Activated CD4-positive, alpha-beta T cell treated with anti-CD3 and anti-CD28 coated beads for 36 hours (primary cell): ENCODE data around the gene PADI3. TPM values are rescaled to one million over a fixed set of nuclear protein-coding genes. Genes with fewer than 3 reads are reported as not detected.

ENCODE experiments used
- ATAC-seq: fragments of 200-7000 bp; cut with Tn5 transposase; one replicate; pipeline ENCODE4 v1.10.0; 2021; ENCODE audit warnings: mild to moderate bottlenecking, moderate library complexity
- CTCF ChIA-PET: fragments of 350-600 bp; sonication (Branson Sonifier 250); formaldehyde crosslinking; loops from one replicate; lab custom pipeline; 2021; ENCODE audit warnings: antibody characterized with exemption; lab: Charles Lee
- POLR2A ChIA-PET: fragments of 350-600 bp; sonication (Branson Sonifier 250); formaldehyde crosslinking; loops from one replicate; lab custom pipeline; 2021; ENCODE audit warnings: antibody characterized with exemption, inconsistent platforms; lab: Charles Lee
- DNase-seq: peaks from one replicate; pipeline ENCODE4 v3.0.0-alpha.2; 2020
- H3K27ac Mint-ChIP-seq: one replicate; pipeline ENCODE4 v1.8.0; 2021; ENCODE audit warnings: mixed read lengths
- H3K27me3 Mint-ChIP-seq: one replicate; pipeline ENCODE4 v1.8.0; 2021; ENCODE audit warnings: mixed read lengths
- H3K36me3 Mint-ChIP-seq: one replicate; pipeline ENCODE4 v1.8.0; 2021; ENCODE audit warnings: low read depth, mixed read lengths
- H3K4me1 Mint-ChIP-seq: one replicate; pipeline ENCODE4 v1.8.0; 2021; ENCODE audit warnings: mixed read lengths
- H3K4me3 Mint-ChIP-seq: one replicate; pipeline ENCODE4 v1.8.0; 2021; ENCODE audit warnings: mild to moderate bottlenecking, moderate library complexity, mixed read lengths
- H3K9me3 Mint-ChIP-seq: one replicate; pipeline ENCODE4 v1.8.0; 2021; ENCODE audit warnings: low read depth, mixed read lengths
- intact Hi-C, 2 experiments: fragments of 100-400 bp; cut with DNase I in 1 of 2; cut with micrococcal nuclease in 1 of 2; formaldehyde crosslinking; loops; one replicate each; pipeline versions ENCODE4 v1.14.2 to v1.15.1; 2022 to 2024; cut with DNase I, micrococcal nuclease
- total RNA-seq, 2 experiments: library from RNA; stranded (reverse); gene quantifications; one replicate each; pipeline ENCODE4 v1.2.3, GENCODE V29; 2021

Gene PADI3
- total RNA-seq, 2 experiments from 2014 or later = not detected

GRCh38 chr1:17292299-17293160 lies 43.6 kb downstream of the PADI3 start:
- no peak overlapping the region for H3K4me3 Mint-ChIP-seq
- no peaks in the 10 kb centered on the region for H3K9me3 Mint-ChIP-seq
- no peaks in the 10 kb centered on the region for H3K36me3 Mint-ChIP-seq
- no peak overlapping the region for H3K27ac Mint-ChIP-seq
- peaks cover 13% of the 10 kb centered on the region for H3K27me3 Mint-ChIP-seq
- no peaks in the 10 kb centered on the region for H3K4me1 Mint-ChIP-seq
- CTCF ChIA-PET = no interaction called here
- no peak for DNase-seq
- POLR2A ChIA-PET = no interaction called here
- intact Hi-C loops = no loop called here
- no peak for ATAC-seq

GRCh38 chr1:17293681-17294425 lies 45.0 kb downstream of the PADI3 start:
- Mint-ChIP-seq H3K9me3 (no peaks in the 10 kb centered on the region), H3K27ac (no peak overlapping the region), H3K4me1 (no peaks in the 10 kb centered on the region), H3K36me3 (no peaks in the 10 kb centered on the region), H3K4me3 (no peak overlapping the region), H3K27me3 (peaks cover 13% of the 10 kb centered on the region)
- intact Hi-C loops = no loop called here
- ChIA-PET POLR2A (no interaction called here), CTCF (interaction anchor here (0.6 kb wide), 1 partner anchor 22 kb away, joined by 4 read pairs; no protein-coding TSS in a partner anchor)
- ATAC-seq (no peak), DNase-seq (no peak)

GRCh38 chr1:17295292-17295691 lies 46.4 kb downstream of the PADI3 start:
- ChIA-PET CTCF (no interaction called here), POLR2A (interaction anchor here (0.5 kb wide), 1 partner anchor 17 kb away, joined by 4 read pairs; no protein-coding TSS in a partner anchor)
- Mint-ChIP-seq H3K4me1 (no peaks in the 10 kb centered on the region), H3K27me3 (peaks cover 14% of the 10 kb centered on the region), H3K4me3 (no peak overlapping the region), H3K27ac (no peak overlapping the region), H3K9me3 (no peaks in the 10 kb centered on the region), H3K36me3 (no peaks in the 10 kb centered on the region)
- ATAC-seq (no peak), DNase-seq (no peak)
- intact Hi-C loops = no loop called here

GRCh38 chr1:17296086-17296485 lies 47.2 kb downstream of the PADI3 start:
- ChIA-PET POLR2A (no interaction called here), CTCF (no interaction called here)
- Mint-ChIP-seq H3K27ac (no peak overlapping the region), H3K9me3 (no peaks in the 10 kb centered on the region), H3K4me3 (no peak overlapping the region), H3K4me1 (no peaks in the 10 kb centered on the region), H3K27me3 (peaks cover 14% of the 10 kb centered on the region), H3K36me3 (no peaks in the 10 kb centered on the region)
- no peak for ATAC-seq
- intact Hi-C loops = no loop called here
- no peak for DNase-seq

- Mint-ChIP-seq H3K9me3 (peaks cover 12% of the 10 kb centered on the region), H3K4me1 (no peaks in the 10 kb centered on the region), H3K36me3 (no peaks in the 10 kb centered on the region), H3K27me3 (peaks cover 13% of the 10 kb centered on the region), H3K27ac (no peak overlapping the region), H3K4me3 (no peak overlapping the region)
- ChIA-PET CTCF (no interaction called here), POLR2A (no interaction called here)
- DNase-seq = no peak
- no peak for ATAC-seq
- intact Hi-C loops = no loop called here
Observed at GRCh38 chr1:17297991-17298390, 49.1 kb downstream of the PADI3 start.

GRCh38 chr1:17301767-17302166 lies 52.9 kb downstream of the PADI3 start:
- Mint-ChIP-seq H3K4me1 (no peaks in the 10 kb centered on the region), H3K36me3 (no peaks in the 10 kb centered on the region), H3K27me3 (peaks cover 2% of the 10 kb centered on the region), H3K4me3 (no peak overlapping the region), H3K9me3 (peaks cover 13% of the 10 kb centered on the region), H3K27ac (no peak overlapping the region)
- intact Hi-C loops = no loop called here
- no peak for ATAC-seq
- CTCF ChIA-PET = no interaction called here
- POLR2A ChIA-PET = no interaction called here
- no peak for DNase-seq

GRCh38 chr1:17304151-17304825 lies 55.4 kb downstream of the PADI3 start:
- ATAC-seq (no peak), DNase-seq (no peak)
- no peak overlapping the region for H3K27ac Mint-ChIP-seq
- intact Hi-C loops = no loop called here
- POLR2A ChIA-PET = no interaction called here
- CTCF ChIA-PET = no interaction called here
- H3K27me3 Mint-ChIP-seq = peaks cover 9% of the 10 kb centered on the region
- H3K4me3 Mint-ChIP-seq = no peak overlapping the region
- H3K36me3 Mint-ChIP-seq = no peaks in the 10 kb centered on the region
- H3K9me3 Mint-ChIP-seq = peaks cover 13% of the 10 kb centered on the region
- no peaks in the 10 kb centered on the region for H3K4me1 Mint-ChIP-seq

- POLR2A ChIA-PET = no interaction called here
- intact Hi-C loops = no loop called here
- H3K4me3 Mint-ChIP-seq = no peak overlapping the region
- no peaks in the 10 kb centered on the region for H3K4me1 Mint-ChIP-seq
- no peaks in the 10 kb centered on the region for H3K36me3 Mint-ChIP-seq
- DNase-seq = no peak
- H3K27ac Mint-ChIP-seq = no peak overlapping the region
- CTCF ChIA-PET = no interaction called here
- no peak for ATAC-seq
- H3K9me3 Mint-ChIP-seq = peaks cover 13% of the 10 kb centered on the region
- H3K27me3 Mint-ChIP-seq = peaks cover 10% of the 10 kb centered on the region
Observed at GRCh38 chr1:17304826-17305175, 55.9 kb downstream of the PADI3 start.

GRCh38 chr1:17305576-17306095 lies 56.7 kb downstream of the PADI3 start:
- intact Hi-C loops = no loop called here
- H3K27me3 Mint-ChIP-seq = peaks cover 15% of the 10 kb centered on the region
- DNase-seq (no peak), ATAC-seq (no peak)
- CTCF ChIA-PET = no interaction called here
- H3K4me1 Mint-ChIP-seq = no peaks in the 10 kb centered on the region
- POLR2A ChIA-PET = no interaction called here
- H3K9me3 Mint-ChIP-seq = peaks cover 13% of the 10 kb centered on the region
- no peaks in the 10 kb centered on the region for H3K36me3 Mint-ChIP-seq
- H3K27ac Mint-ChIP-seq = no peak overlapping the region
- H3K4me3 Mint-ChIP-seq = no peak overlapping the region

- intact Hi-C loops = no loop called here
- Mint-ChIP-seq H3K36me3 (no peaks in the 10 kb centered on the region), H3K4me1 (no peaks in the 10 kb centered on the region), H3K4me3 (no peak overlapping the region), H3K27ac (no peak overlapping the region), H3K27me3 (peaks cover 15% of the 10 kb centered on the region), H3K9me3 (peaks cover 13% of the 10 kb centered on the region)
- POLR2A ChIA-PET = no interaction called here
- no peak for DNase-seq
- CTCF ChIA-PET = interaction anchor here (0.6 kb wide), 1 partner anchor 12 kb away, joined by 5 read pairs; no protein-coding TSS in a partner anchor
- no peak for ATAC-seq
Observed at GRCh38 chr1:17306407-17306806, 57.5 kb downstream of the PADI3 start.

GRCh38 chr1:17306921-17307320 lies 58.0 kb downstream of the PADI3 start:
- Mint-ChIP-seq H3K27ac (no peak overlapping the region), H3K4me1 (peaks cover 3% of the 10 kb centered on the region), H3K27me3 (peaks cover 15% of the 10 kb centered on the region), H3K9me3 (peaks cover 9% of the 10 kb centered on the region), H3K36me3 (no peaks in the 10 kb centered on the region), H3K4me3 (no peak overlapping the region)
- CTCF ChIA-PET = interaction anchor here (0.6 kb wide), 1 partner anchor 12 kb away, joined by 5 read pairs; no protein-coding TSS in a partner anchor
- intact Hi-C loops = no loop called here
- DNase-seq (no peak), ATAC-seq (no peak)
- POLR2A ChIA-PET = no interaction called here
